Caki2 (cell line): ENCODE data around the gene KIF3A. TPM values are rescaled to one million over a fixed set of nuclear protein-coding genes. Genes with fewer than 3 reads are reported as not detected.

Source experiments
- DNase-seq: peaks from one replicate; pipeline ENCODE4 v3.0.0-alpha.2; 2015; ENCODE audit warnings: low read depth
- in situ Hi-C: cut with HindIII; loops from 2 replicates; pipeline ENCODE4 v1.10.0; 2016; ENCODE audit warnings: low sequenced_read_pairs, low pct_unique_long_range_greater_than_20kb, mixed read lengths
- total RNA-seq: library from RNA; depleted of rRNA; stranded (reverse); fragments of >200 nt; shearing (Covaris generic); gene quantifications from 2 replicates; pipeline ENCODE4 v1.2.3, GENCODE V29; 2014; ENCODE audit warnings: low replicate concordance

KIF3A gene
- total RNA-seq, 1 experiment from 2014 or later, result 2.1 TPM

GRCh38 chr5:132688536-132689339, 48.6 kb downstream of the KIF3A start:
- DNase-seq, result no peak
- in situ Hi-C loops, result no loop called here

- no peak for DNase-seq
- in situ Hi-C loops, result no loop called here
Observed at GRCh38 chr5:132687995-132688394, 49.4 kb downstream of the KIF3A start.

DNA sequence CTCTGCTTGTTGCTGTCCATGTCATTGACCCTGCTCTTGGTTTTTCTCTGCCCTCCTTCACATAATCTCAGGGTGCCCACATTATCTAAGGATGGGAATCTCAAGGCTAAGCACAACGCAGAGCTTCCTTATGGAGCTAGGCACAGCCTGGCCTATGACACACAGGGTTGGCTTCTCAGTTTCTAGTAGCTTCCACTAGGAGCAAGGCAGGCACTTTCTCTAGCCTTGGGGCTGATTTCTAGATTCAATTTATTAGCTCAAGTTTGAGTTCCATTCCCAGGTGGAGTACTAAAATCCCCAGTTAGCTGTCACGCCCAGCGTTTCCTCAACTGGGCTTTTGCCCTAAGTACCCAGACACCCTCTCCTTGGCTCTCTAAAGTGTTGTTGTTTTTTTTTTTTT, 51.2 kb downstream of the KIF3A start:
- no peak for DNase-seq
- in situ Hi-C loops, result no loop called here

GRCh38 chr5:132684922-132685720, 52.2 kb downstream of the KIF3A start:
- DNase-seq, result no peak
- in situ Hi-C loops, result no loop called here

DNA sequence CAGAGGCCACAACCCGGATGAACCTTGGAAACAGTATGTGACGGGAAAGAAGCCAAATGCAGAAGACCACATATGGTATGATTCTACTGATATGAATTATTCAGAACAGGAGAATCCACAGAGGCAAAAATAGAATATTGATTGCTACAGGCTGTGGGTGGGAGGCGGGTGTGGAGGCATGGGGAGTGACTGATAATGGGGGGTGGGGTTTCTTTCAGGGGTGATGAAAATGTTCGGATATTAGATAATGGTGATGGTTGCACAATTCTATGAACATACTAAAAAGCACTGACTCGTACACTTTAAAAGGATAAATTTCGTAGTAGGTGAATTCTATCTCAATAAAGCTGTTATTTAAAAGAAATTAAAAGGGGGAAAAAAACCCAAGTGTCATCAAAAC, 52.9 kb downstream of the KIF3A start:
- in situ Hi-C loops, result no loop called here
- no peak for DNase-seq

GRCh38 chr5:132681983-132682382, 55.4 kb downstream of the KIF3A start:
- in situ Hi-C loops, result no loop called here
- no peak for DNase-seq

- in situ Hi-C loops, result no loop called here
- DNase-seq, result no peak
Observed at GRCh38 chr5:132681476-132681831, 55.9 kb downstream of the KIF3A start.

GRCh38 chr5:132680780-132681475, 56.4 kb downstream of the KIF3A start:
- in situ Hi-C loops, result no loop called here
- DNase-seq, result no peak

DNA sequence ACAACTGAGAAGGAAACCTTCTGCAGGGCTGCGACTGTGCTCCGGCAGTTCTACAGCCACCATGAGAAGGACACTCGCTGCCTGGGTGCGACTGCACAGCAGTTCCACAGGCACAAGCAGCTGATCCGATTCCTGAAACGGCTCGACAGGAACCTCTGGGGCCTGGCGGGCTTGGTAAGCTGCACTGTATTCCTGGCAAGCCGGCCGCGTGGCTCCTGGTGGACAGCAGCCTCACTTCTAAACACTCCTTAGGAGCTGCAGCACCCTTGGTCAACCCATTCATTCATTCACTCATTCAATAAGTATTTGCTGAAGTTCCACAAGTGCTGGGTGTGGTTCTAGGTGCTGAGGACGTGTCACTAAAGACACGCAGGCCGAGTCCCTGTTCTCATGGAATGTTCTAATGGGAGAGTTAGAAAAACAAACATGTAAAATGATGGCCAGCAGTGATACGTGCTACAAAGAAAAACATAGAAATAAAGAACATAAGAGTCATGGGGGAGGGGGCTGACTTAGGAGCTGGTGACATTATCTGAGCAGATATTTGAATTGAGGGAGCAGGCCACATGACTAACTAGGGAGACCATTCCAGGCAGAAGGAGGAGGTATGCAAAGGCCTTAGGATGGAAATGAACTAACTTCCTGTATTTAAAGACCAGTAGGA, 57.5 kb downstream of the KIF3A start:
- DNase-seq, result no peak
- in situ Hi-C loops, result no loop called here

- in situ Hi-C loops, result no loop called here
- no peak for DNase-seq
Observed at GRCh38 chr5:132679166-132679565, 58.2 kb downstream of the KIF3A start.

- DNase-seq, result no peak
- in situ Hi-C loops, result no loop called here
Observed at GRCh38 chr5:132678735-132679134, 58.6 kb downstream of the KIF3A start.

DNA sequence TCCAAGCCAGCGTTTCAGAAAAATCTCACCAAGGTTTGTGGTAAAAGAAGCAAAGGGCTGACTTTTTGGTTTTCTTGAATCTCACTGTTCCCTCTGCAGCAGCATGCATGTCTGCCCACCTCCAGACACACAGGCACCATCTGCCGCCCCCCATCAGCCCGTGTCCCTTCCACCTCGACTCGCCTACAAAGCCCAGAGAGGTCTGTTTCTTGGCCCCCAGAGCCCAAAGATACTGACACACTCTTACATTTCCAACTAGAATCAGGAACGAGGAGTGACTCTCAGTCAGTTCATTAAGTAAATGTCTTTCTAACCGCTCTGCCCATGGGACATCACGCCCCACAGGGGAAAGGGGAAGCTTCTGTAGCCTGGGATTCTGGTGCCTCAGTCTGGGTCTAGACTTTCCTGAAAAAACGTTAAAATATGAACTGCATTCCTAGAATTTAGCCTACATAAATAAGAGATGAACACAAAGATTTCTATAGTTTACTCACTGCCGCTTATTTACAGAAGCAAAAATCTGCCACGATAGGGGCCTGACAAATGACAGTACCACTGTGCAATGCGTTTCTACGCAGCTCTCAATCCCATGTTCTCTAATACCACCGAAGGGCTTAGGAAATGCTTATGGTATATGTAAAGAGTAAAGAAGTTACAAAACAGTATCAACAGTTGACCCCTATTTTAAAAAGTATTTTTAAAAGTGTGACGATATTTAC, 59.5 kb downstream of the KIF3A start:
- in situ Hi-C loops, result no loop called here
- no peak for DNase-seq

GRCh38 chr5:132677191-132677590, 60.2 kb downstream of the KIF3A start:
- DNase-seq, result peak; percentile 82
- in situ Hi-C loops, result no loop called here

- in situ Hi-C loops, result no loop called here
- DNase-seq, result no peak
Observed at GRCh38 chr5:132675936-132676689, 61.2 kb downstream of the KIF3A start.

DNA sequence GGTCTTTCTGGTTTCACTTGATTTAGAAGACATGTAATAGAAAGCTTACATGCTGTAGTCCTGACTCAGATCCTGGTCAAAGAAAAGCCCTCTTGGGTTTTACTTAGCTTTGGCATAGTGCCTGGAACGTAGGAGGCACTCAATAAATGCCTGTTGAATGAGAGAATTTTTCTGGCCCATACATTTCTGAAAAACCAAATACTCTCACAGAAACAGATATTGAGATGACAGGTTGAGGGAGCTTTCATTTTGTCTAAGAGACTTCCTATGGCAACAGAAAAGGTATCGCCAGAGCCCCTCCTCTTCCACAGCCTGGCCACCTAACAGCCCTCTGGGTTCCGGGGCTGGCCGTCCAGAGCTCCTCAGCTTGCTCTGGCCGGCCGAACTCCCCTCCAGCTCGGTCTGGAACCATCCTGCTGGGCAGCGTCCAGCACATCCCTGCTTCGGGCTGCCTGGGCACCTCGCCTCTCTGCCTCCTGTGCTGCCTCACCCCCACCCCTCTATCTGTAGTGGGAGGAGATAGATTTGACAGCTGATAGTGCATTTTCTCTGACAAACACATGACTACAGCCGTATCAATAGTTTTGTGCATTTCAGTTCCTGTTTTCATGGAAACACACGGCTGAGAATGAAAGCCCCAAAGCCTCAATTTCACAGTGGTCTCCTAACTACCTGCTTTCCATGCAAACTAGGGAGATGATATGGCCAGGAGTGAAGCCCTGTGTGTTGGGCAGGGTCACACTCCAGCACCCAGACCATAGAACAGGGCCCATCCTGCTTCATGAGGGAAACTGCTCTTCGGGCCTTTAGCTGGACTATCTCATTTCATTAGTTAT, 62.5 kb downstream of the KIF3A start:
- DNase-seq, result no peak
- in situ Hi-C loops, result no loop called here

GRCh38 chr5:132673939-132674630, 63.3 kb downstream of the KIF3A start, which contains the start of gene IL4:
IL4 (plus strand) TSS chr5:132673989; CDS start chr5:132674051, 62 bp downstream.
- in situ Hi-C loops, result no loop called here

More at GRCh38 chr5:132673939-132674630, 63.3 kb downstream of the KIF3A start, which contains the start of gene IL4:
- DNase-seq, result no peak
